OCI-LY7 (cell line): ENCODE measurements around the gene DISP2. TPM values are rescaled to one million over a fixed set of nuclear protein-coding genes. Genes with fewer than 3 reads are reported as not detected.

Experiments used
- BruUV-seq: library from RNA; stranded (reverse); fragments of 400-500 nt; replicated peaks from 2 replicates; lab custom pipeline; 2021; lab: Mats Ljungman, UMichigan
- CTCF ChIA-PET: fragments of 300-600 bp; sonication (Branson Sonifier 250); formaldehyde crosslinking; loops from one replicate; lab custom pipeline; 2022; ENCODE audit warnings: antibody characterized with exemption; ENCODE audit not compliant: unreplicated experiment; lab: Charles Lee
- POLR2A ChIA-PET: fragments of 300-600 bp; sonication (Branson Sonifier 250); formaldehyde crosslinking; loops from one replicate; lab custom pipeline; 2022; ENCODE audit warnings: antibody characterized with exemption; lab: Charles Lee
- DNase-seq: peaks from one replicate; pipeline ENCODE4 v3.0.0-alpha.2; 2015; ENCODE audit warnings: low spot score
- H2AFZ ChIP-seq: fragments of 200-600 bp; sonication (generic), shearing (Covaris generic); 2 replicates; pipeline ENCODE4 v1.6.1; 2014; ENCODE audit warnings: mild to moderate bottlenecking, antibody characterized with exemption, low read length, moderate library complexity
- H3K27ac ChIP-seq: fragments of 200-600 bp; sonication (generic); 2 replicates; pipeline ENCODE4 v1.5.1; 2014; ENCODE audit warnings: mixed run types, low read depth, mild to moderate bottlenecking, moderate library complexity, low read length, inconsistent platforms; ENCODE audit not compliant: poor library complexity, severe bottlenecking
- H3K36me3 ChIP-seq: fragments of 200-600 bp; sonication (generic); 2 replicates; pipeline ENCODE4 v1.6.1; 2014; ENCODE audit warnings: mild to moderate bottlenecking, antibody characterized with exemption, low read length, moderate library complexity, mixed read lengths; ENCODE audit not compliant: insufficient read depth
- H3K4me1 ChIP-seq: fragments of 200-600 bp; sonication (generic); 2 replicates; pipeline ENCODE4 v1.5.1; 2014; ENCODE audit warnings: mild to moderate bottlenecking, low read length; ENCODE audit not compliant: insufficient read depth, poor library complexity, severe bottlenecking
- H3K4me2 ChIP-seq: fragments of 200-600 bp; sonication (generic); 2 replicates; pipeline ENCODE4 v1.6.1; 2014; ENCODE audit warnings: mild to moderate bottlenecking, low read length
- H3K4me3 ChIP-seq: fragments of 200-600 bp; sonication (generic); 2 replicates; pipeline ENCODE4 v1.5.1; 2014; ENCODE audit warnings: mild to moderate bottlenecking, low read depth, low read length; ENCODE audit not compliant: poor library complexity, severe bottlenecking
- H3K79me2 ChIP-seq: fragments of 200-600 bp; sonication (generic); 2 replicates; pipeline ENCODE4 v1.6.1; 2016; ENCODE audit warnings: low read depth, mild to moderate bottlenecking, low read length, moderate library complexity, mixed read lengths; ENCODE audit not compliant: insufficient read depth
- H3K9me2 ChIP-seq: fragments of 200-600 bp; sonication (generic); 2 replicates; pipeline ENCODE4 v1.6.1; 2016; ENCODE audit warnings: mild to moderate bottlenecking, low read length, mixed read lengths; ENCODE audit not compliant: insufficient read depth
- H3K9me3 ChIP-seq: fragments of 200-600 bp; sonication (generic); 2 replicates; pipeline ENCODE4 v1.6.1; 2014; ENCODE audit warnings: mild to moderate bottlenecking, mixed run types, low read length, mixed read lengths
- H4K20me1 ChIP-seq: fragments of 200-600 bp; sonication (generic); 2 replicates; pipeline ENCODE4 v1.6.1; 2014; ENCODE audit warnings: mild to moderate bottlenecking, antibody characterized with exemption, low read length, moderate library complexity, mixed read lengths; ENCODE audit not compliant: insufficient read depth
- CTCF ChIP-seq: fragments of 200-600 bp; sonication (generic); conservative IDR thresholded peaks from 2 replicates; pipeline ENCODE4 v1.5.1; 2014; ENCODE audit warnings: mild to moderate bottlenecking, antibody characterized with exemption, low read length, moderate library complexity, mixed read lengths
- EZH2phosphoT487 ChIP-seq: fragments of 200-600 bp; sonication (generic); IDR thresholded peaks from 2 replicates; pipeline ENCODE4 v1.6.1; 2018; ENCODE audit warnings: low read depth, borderline replicate concordance, mild to moderate bottlenecking, mixed run types, antibody characterized with exemption, low read length, moderate library complexity, mixed read lengths
- intact Hi-C: fragments of 100-400 bp; cut with micrococcal nuclease; formaldehyde crosslinking; loops from one replicate; pipeline ENCODE4 v1.10.0; 2022; ENCODE audit not compliant: unreplicated experiment
- total RNA-seq, 2 experiments: library from RNA; depleted of rRNA in 1 of 2; stranded (reverse); fragments of >200 nt in 1 of 2; shearing (Covaris generic) in 1 of 2; gene quantifications; 2 replicates each; pipeline ENCODE4 v1.2.3, GENCODE V29; 2014 to 2022

DISP2 gene
- total RNA-seq, 2 experiments from 2014 or later, result 0.03 to 0.25 TPM

- TF ChIP-seq EZH2phosphoT487 (no peak), CTCF (no peak)
- DNase-seq, result no peak
- Histone ChIP-seq H3K36me3 (no peaks in the 10 kb centered on the region), H3K4me1 (peaks cover 6% of the 10 kb centered on the region), H3K79me2 (no peaks in the 10 kb centered on the region), H2AFZ (no peak overlapping the region), H3K9me3 (no peaks in the 10 kb centered on the region), H3K4me2 (peak overlapping the region; percentile 64), H3K27ac (no peak overlapping the region), H4K20me1 (no peaks in the 10 kb centered on the region), H3K4me3 (peak overlapping the region; percentile 65), H3K9me2 (no peaks in the 10 kb centered on the region)
- BruUV-seq, result no TSS peak
- intact Hi-C loops, result loop anchor here (1.0 to 5.0 kb wide), 3 partner anchors 100 to 540 kb away; partner anchors contain the start of gene FSIP1
- POLR2A ChIA-PET, result interaction anchor here (0.6 to 1.0 kb wide), 2 partner anchors 15 to 52 kb away, joined by 4 to 5 read pairs; no protein-coding TSS in a partner anchor
- CTCF ChIA-PET, result interaction anchor here (0.7 to 1.0 kb wide), 3 partner anchors 14 to 34 kb away, joined by 3 to 5 read pairs (median 3); no protein-coding TSS in a partner anchor
These were observed 35.3 kb upstream of the DISP2 start for GRCh38 chr15:40322531-40323238.

GRCh38 chr15:40323239-40323952 is 34.6 kb upstream of the DISP2 start, which contains the start of gene INAFM2:
INAFM2 (plus strand) TSS chr15:40323692; CDS start chr15:40324056, 364 bp downstream.
- intact Hi-C loops, result loop anchor here (1.0 to 5.0 kb wide), 3 partner anchors 99 to 541 kb away; partner anchors contain the start of gene FSIP1
- Histone ChIP-seq H3K9me2 (no peaks in the 10 kb centered on the region), H4K20me1 (no peaks in the 10 kb centered on the region), H3K36me3 (no peaks in the 10 kb centered on the region), H3K79me2 (no peaks in the 10 kb centered on the region), H2AFZ (no peak within 1 kb of the TSS), H3K27ac (no peak within 1 kb of the TSS), H3K4me2 (peak within 1 kb of the TSS; percentile 64), H3K4me3 (peak within 1 kb of the TSS; percentile 65), H3K4me1 (peaks cover 6% of the 10 kb centered on the region), H3K9me3 (no peaks in the 10 kb centered on the region)
- ChIA-PET POLR2A (interaction anchor here (0.6 to 1.0 kb wide), 3 partner anchors 14 to 94 kb away, joined by 3 to 5 read pairs (median 4); no protein-coding TSS in a partner anchor), CTCF (interaction anchor here (1.0 kb wide), 2 partner anchors 13 to 14 kb away, joined by 3 to 5 read pairs; no protein-coding TSS in a partner anchor)
- BruUV-seq, result no TSS peak
- peak; percentile 94 for DNase-seq
- TF ChIP-seq EZH2phosphoT487 (no peak), CTCF (peak; percentile 66)
